ENCODE measurements around the gene IL31. TPM values are rescaled to one million over a fixed set of nuclear protein-coding genes. Genes with fewer than 3 reads are reported as not detected.

Gene IL31
- total RNA-seq, 1 experiment from 2014 or later, result not detected

DNA sequence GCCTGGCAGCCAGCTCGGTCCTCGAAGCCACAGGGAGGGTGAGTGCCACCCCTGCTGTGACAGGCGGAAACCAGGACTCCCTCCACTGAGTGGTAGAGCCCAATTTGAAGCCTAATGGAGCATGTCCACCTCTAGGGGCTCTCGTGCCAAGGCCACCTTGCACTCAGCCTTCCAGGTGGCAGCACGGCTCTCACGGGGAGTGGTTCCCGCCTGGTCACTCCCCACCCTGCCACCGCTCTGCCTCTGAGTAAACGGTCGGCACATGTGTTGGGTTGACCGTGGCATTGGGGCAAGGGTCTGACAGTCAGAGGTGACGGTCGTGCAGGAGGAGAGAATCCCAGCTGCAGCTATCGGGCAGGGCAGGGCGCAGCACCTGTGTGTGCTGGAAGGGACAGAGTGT lies 34.8 kb downstream of the IL31 start:
- Histone ChIP-seq H3K36me3 (ENCODE audit: control insufficient read depth, insufficient read depth, low read length) (no peaks in the 10 kb centered on the region; the same call in 1 of the 2 replicates), H3K27ac (ENCODE audit: low read length) (no peak overlapping the region), H3K27me3 (ENCODE audit: control insufficient read depth, insufficient read depth, low read length) (no peaks in the 10 kb centered on the region), H3K9me3 (ENCODE audit: control insufficient read depth, insufficient read depth, low read depth, low read length) (no peaks in the 10 kb centered on the region), H3K4me3 (ENCODE audit: low read depth in 2 of 2, low read length in 2 of 2) (no peak overlapping the region), H3K4me1 (ENCODE audit: control insufficient read depth, insufficient read depth, low read length) (no peaks in the 10 kb centered on the region)
- no TSS peak for BruUV-seq (replicated peaks)
- DNase-seq (ENCODE audit: low read depth, low spot score), result no peak
- ATAC-seq, result no peak
- ChIA-PET POLR2A (no interaction called here), CTCF (no interaction called here)
- in situ Hi-C loops (cut with HindIII; ENCODE audit: low pct_unique_long_range_greater_than_20kb, low sequenced_read_pairs), result no loop called here
- intact Hi-C loops (cut with micrococcal nuclease; ENCODE audit: unreplicated experiment), result no loop called here
- TF ChIP-seq REST (IDR thresholded peaks at IDR 0.05; ENCODE audit: insufficient read depth in 1 of 2, low read depth in 2 of 2, low read length in 1 of 2) (no peak), SIN3A (IDR thresholded peaks at IDR 0.05; ENCODE audit: borderline replicate concordance, insufficient read depth, low read depth, low read length) (no peak), TCF7L2 (IDR thresholded peaks at IDR 0.05; ENCODE audit: low read depth, low read length) (no peak), CTCF (IDR thresholded peaks at IDR 0.05) (no peak), POLR2AphosphoS5 (IDR thresholded peaks at IDR 0.05; ENCODE audit: low read depth, low read length) (no peak)

- no peak for DNase-seq (ENCODE audit: low read depth, low spot score)
- Histone ChIP-seq H3K27me3 (ENCODE audit: control insufficient read depth, insufficient read depth, low read length) (no peaks in the 10 kb centered on the region), H3K4me1 (ENCODE audit: control insufficient read depth, insufficient read depth, low read length) (no peaks in the 10 kb centered on the region), H3K4me3 (ENCODE audit: low read depth in 2 of 2, low read length in 2 of 2) (no peak overlapping the region), H3K36me3 (ENCODE audit: control insufficient read depth, insufficient read depth, low read length) (no peaks in the 10 kb centered on the region; the same call in 1 of the 2 replicates), H3K9me3 (ENCODE audit: control insufficient read depth, insufficient read depth, low read depth, low read length) (no peaks in the 10 kb centered on the region), H3K27ac (ENCODE audit: low read length) (no peak overlapping the region)
- POLR2A ChIA-PET, result interaction anchor here (0.5 kb wide), 1 partner anchor 13 kb away, joined by 4 read pairs; no protein-coding TSS in a partner anchor
- TF ChIP-seq SIN3A (IDR thresholded peaks at IDR 0.05; ENCODE audit: borderline replicate concordance, insufficient read depth, low read depth, low read length) (no peak), REST (IDR thresholded peaks at IDR 0.05; ENCODE audit: insufficient read depth in 1 of 2, low read depth in 2 of 2, low read length in 1 of 2) (no peak), TCF7L2 (IDR thresholded peaks at IDR 0.05; ENCODE audit: low read depth, low read length) (no peak), POLR2AphosphoS5 (IDR thresholded peaks at IDR 0.05; ENCODE audit: low read depth, low read length) (no peak), CTCF (IDR thresholded peaks at IDR 0.05) (no peak)
- in situ Hi-C loops (cut with HindIII; ENCODE audit: low pct_unique_long_range_greater_than_20kb, low sequenced_read_pairs), result no loop called here
- intact Hi-C loops (cut with micrococcal nuclease; ENCODE audit: unreplicated experiment), result no loop called here
- BruUV-seq (replicated peaks), result no TSS peak
- CTCF ChIA-PET, result no interaction called here
- no peak for ATAC-seq
These were observed 35.4 kb downstream of the IL31 start for GRCh38 chr12:122138616-122139015.
